KMS-11 (cell line): Measurements from ENCODE around the gene PPP4R3B.

Experiments
- H2AFZ ChIP-seq: fragments of 200-600 bp; sonication (generic); 2 replicates; pipeline ENCODE4 v1.6.1; 2016; ENCODE audit warnings: antibody characterized with exemption, mixed run types, low read depth
- H3K27ac ChIP-seq: fragments of 200-600 bp; sonication (generic); 2 replicates; pipeline ENCODE4 v1.6.1; 2016; ENCODE audit warnings: mild to moderate bottlenecking, mixed run types
- H3K27me3 ChIP-seq: fragments of 200-600 bp; sonication (generic); 2 replicates; pipeline ENCODE4 v1.6.1; 2017; ENCODE audit warnings: mild to moderate bottlenecking, low read depth, mixed run types, moderate library complexity; ENCODE audit not compliant: insufficient read depth
- H3K36me3 ChIP-seq: fragments of 200-600 bp; sonication (generic); 2 replicates; pipeline ENCODE4 v1.6.1; 2017; ENCODE audit warnings: mild to moderate bottlenecking, mixed run types; ENCODE audit not compliant: insufficient read depth
- H3K4me1 ChIP-seq: fragments of 200-600 bp; sonication (generic); 2 replicates; pipeline ENCODE4 v1.6.1; 2016; ENCODE audit warnings: mild to moderate bottlenecking, low read depth, mixed run types; ENCODE audit not compliant: poor library complexity, severe bottlenecking
- H3K4me2 ChIP-seq: fragments of 200-600 bp; sonication (generic); 2 replicates; pipeline ENCODE4 v1.7.0; 2016; ENCODE audit warnings: mild to moderate bottlenecking, mixed run types
- H3K4me3 ChIP-seq: fragments of 200-600 bp; sonication (generic); IDR thresholded peaks from 2 replicates; pipeline ENCODE4 v1.6.1; 2017; ENCODE audit warnings: low read depth, low read length, mixed read lengths; ENCODE audit not compliant: insufficient read depth
- H3K79me2 ChIP-seq: fragments of 200-600 bp; sonication (generic); 2 replicates; pipeline ENCODE4 v1.6.1; 2016; ENCODE audit warnings: low read depth, mixed run types; ENCODE audit not compliant: insufficient read depth
- H3K9ac ChIP-seq: fragments of 200-600 bp; sonication (generic); 2 replicates; pipeline ENCODE4 v1.6.1; 2016; ENCODE audit warnings: mild to moderate bottlenecking, mixed run types
- H4K20me1 ChIP-seq: fragments of 200-600 bp; sonication (generic); 2 replicates; pipeline ENCODE4 v1.6.1; 2016; ENCODE audit warnings: mild to moderate bottlenecking, mixed run types; ENCODE audit not compliant: insufficient read depth
- CTCF ChIP-seq: fragments of 200-600 bp; sonication (generic); conservative IDR thresholded peaks from 2 replicates; pipeline ENCODE4 v1.6.1; 2017; ENCODE audit warnings: low read depth, mild to moderate bottlenecking, antibody characterized with exemption, low read length, moderate library complexity, mixed read lengths

The PPP4R3B gene

DNA sequence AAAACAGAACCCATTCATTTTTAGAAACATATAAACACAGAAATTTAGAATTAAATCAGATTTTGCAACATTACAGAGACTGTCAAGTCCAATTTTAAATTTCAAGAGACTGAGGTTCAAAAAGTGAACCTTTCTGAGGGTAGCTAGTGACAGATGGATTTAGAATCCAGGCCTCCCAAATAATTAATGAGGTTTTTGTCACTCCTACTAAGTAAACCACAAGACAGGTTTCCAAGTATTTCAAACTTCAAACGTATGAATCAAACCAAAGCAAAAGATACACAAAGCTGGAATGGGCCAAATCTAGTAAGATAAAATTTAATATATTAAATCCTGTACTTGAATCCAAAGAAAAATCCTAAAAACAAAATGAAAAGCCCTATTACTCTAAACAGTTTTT is 25.3 kb downstream of the PPP4R3B start:
- H2AFZ ChIP-seq, result no peak overlapping the region
- H3K4me3 ChIP-seq, result no peak overlapping the region
- no peaks in the 10 kb centered on the region for H4K20me1 ChIP-seq
- no peaks in the 10 kb centered on the region for H3K27me3 ChIP-seq
- H3K27ac ChIP-seq, result no peak overlapping the region
- no peak overlapping the region for H3K4me2 ChIP-seq
- no peaks in the 10 kb centered on the region; the same call in 1 of the 2 replicates for H3K36me3 ChIP-seq
- peaks cover 16% of the 10 kb centered on the region for H3K4me1 ChIP-seq
- H3K9ac ChIP-seq, result no peak overlapping the region
- peaks cover 28% of the 10 kb centered on the region; the same call in 1 of the 2 replicates for H3K79me2 ChIP-seq
- no peak for TF ChIP-seq CTCF

DNA sequence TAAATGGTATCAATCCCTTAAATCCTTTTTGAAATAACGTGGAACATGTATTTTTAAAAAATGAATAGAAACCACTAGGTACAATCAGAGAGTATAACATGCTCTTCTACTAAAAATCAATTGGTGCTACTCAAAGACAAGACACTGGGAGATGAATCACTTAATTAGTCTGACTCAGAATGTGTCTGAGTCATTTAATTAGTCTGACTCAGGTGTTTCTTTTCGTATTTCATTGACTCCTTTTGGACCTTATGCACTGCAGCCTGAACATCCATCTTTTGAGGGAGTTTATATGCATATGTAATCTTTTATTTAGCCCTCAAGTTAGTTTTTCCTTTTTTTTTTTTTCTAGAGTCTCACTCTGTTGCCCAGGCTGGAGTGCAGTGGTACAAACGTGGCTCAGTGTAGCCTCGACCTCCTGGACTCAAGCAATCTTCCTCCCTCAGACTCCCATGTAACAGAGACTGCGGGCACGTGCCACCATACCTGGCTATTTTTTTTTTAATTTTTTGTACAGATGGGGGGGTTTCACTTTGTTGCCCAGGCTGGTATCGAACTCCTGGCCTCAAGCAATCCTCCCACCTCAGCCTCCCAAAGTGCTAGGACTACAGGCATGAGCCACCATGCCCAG is 26.5 kb downstream of the PPP4R3B start:
- TF ChIP-seq CTCF, result no peak
- Histone ChIP-seq H3K9ac (no peak overlapping the region), H3K4me3 (no peak overlapping the region), H3K27me3 (no peaks in the 10 kb centered on the region), H3K27ac (no peak overlapping the region), H2AFZ (no peak overlapping the region), H3K36me3 (no peaks in the 10 kb centered on the region; the same call in 1 of the 2 replicates), H3K79me2 (peaks cover 20% of the 10 kb centered on the region; the same call in 1 of the 2 replicates), H3K4me2 (no peak overlapping the region), H4K20me1 (no peaks in the 10 kb centered on the region), H3K4me1 (peaks cover 27% of the 10 kb centered on the region)

- TF ChIP-seq CTCF, result no peak
- no peak overlapping the region for H3K4me2 ChIP-seq
- no peak overlapping the region for H3K9ac ChIP-seq
- H3K27me3 ChIP-seq, result no peaks in the 10 kb centered on the region
- no peaks in the 10 kb centered on the region; the same call in 1 of the 2 replicates for H3K79me2 ChIP-seq
- H3K27ac ChIP-seq, result no peak overlapping the region
- H4K20me1 ChIP-seq, result no peaks in the 10 kb centered on the region
- peaks cover 28% of the 10 kb centered on the region for H3K4me1 ChIP-seq
- H3K36me3 ChIP-seq, result peaks cover 10% of the 10 kb centered on the region
- no peak overlapping the region for H2AFZ ChIP-seq
- no peak overlapping the region for H3K4me3 ChIP-seq
These were observed 31.9 kb downstream of the PPP4R3B start for GRCh38 chr2:55585451-55586080.

GRCh38 chr2:55581874-55582547 is 35.4 kb downstream of the PPP4R3B start:
- Histone ChIP-seq H3K9ac (no peak overlapping the region), H3K79me2 (no peaks in the 10 kb centered on the region; the same call in 1 of the 2 replicates), H3K4me1 (peaks cover 26% of the 10 kb centered on the region), H3K27ac (no peak overlapping the region), H4K20me1 (no peaks in the 10 kb centered on the region), H3K4me2 (no peak overlapping the region), H3K36me3 (peaks cover 29% of the 10 kb centered on the region), H3K27me3 (no peaks in the 10 kb centered on the region), H2AFZ (no peak overlapping the region), H3K4me3 (no peak overlapping the region)
- no peak for TF ChIP-seq CTCF
